IMR-90 (cell line): ENCODE data around the gene GPD1. TPM values are rescaled to one million over a fixed set of nuclear protein-coding genes. Genes with fewer than 3 reads are reported as not detected.

ENCODE experiments used
- ATAC-seq: fragments of 200-7000 bp; cut with Tn5 transposase; 2 replicates; pipeline ENCODE4 v1.9.1; 2020; ENCODE audit warnings: low read depth, mild to moderate bottlenecking, moderate library complexity
- BruUV-seq: library from RNA; stranded (reverse); fragments of 400-500 nt; replicated peaks from 2 replicates; lab custom pipeline; 2021; lab: Mats Ljungman, UMichigan
- CTCF ChIA-PET: fragments of 300-600 bp; formaldehyde crosslinking; extraction: SDS; loops from one replicate; lab custom pipeline; 2021; ENCODE audit warnings: antibody characterized with exemption; lab: Yijun Ruan, JAX
- POLR2A ChIA-PET: fragments of 300-600 bp; sonication (Branson Sonifier 250); formaldehyde crosslinking; loops from one replicate; lab custom pipeline; 2022; ENCODE audit warnings: antibody characterized with exemption; ENCODE audit not compliant: unreplicated experiment; lab: Charles Lee
- DNase-seq: peaks from one replicate; pipeline ENCODE4 v3.0.0; 2013
- H2AFZ ChIP-seq: replicated peaks from 2 replicates; pipeline ENCODE3; 2013; ENCODE audit warnings: low read length, mild to moderate bottlenecking; ENCODE audit not compliant: poor library complexity
- H2AK5ac ChIP-seq: 2 replicates; pipeline ENCODE4 v1.6.1; 2013; ENCODE audit warnings: low read depth, low read length, inconsistent platforms
- H2AK9ac ChIP-seq: replicated peaks from 2 replicates; pipeline ENCODE3; 2013; ENCODE audit warnings: mild to moderate bottlenecking, low read depth, low read length, moderate library complexity; ENCODE audit not compliant: poor library complexity
- H2BK120ac ChIP-seq: 2 replicates; pipeline ENCODE4 v1.6.1; 2013; ENCODE audit warnings: low read depth, low read length, inconsistent platforms
- H2BK15ac ChIP-seq: 3 replicates; pipeline ENCODE4 v1.6.1; 2013; ENCODE audit warnings: low read depth, low read length, inconsistent platforms
- H2BK20ac ChIP-seq: 2 replicates; pipeline ENCODE4 v1.6.1; 2013; ENCODE audit warnings: low read depth, mild to moderate bottlenecking, inconsistent platforms, low read length, moderate library complexity
- H2BK5ac ChIP-seq: 2 replicates; pipeline ENCODE4 v1.6.1; 2013; ENCODE audit warnings: mild to moderate bottlenecking, low read depth, low read length, inconsistent platforms; ENCODE audit not compliant: poor library complexity, severe bottlenecking
- H3K14ac ChIP-seq: replicated peaks from 2 replicates; pipeline ENCODE4 v1.6.1; 2013; ENCODE audit warnings: low read depth, low read length, inconsistent platforms
- H3K18ac ChIP-seq: 2 replicates; pipeline ENCODE4 v1.6.1; 2013; ENCODE audit warnings: low read depth, low read length, control low read depth
- H3K23ac ChIP-seq: 2 replicates; pipeline ENCODE4 v1.6.1; 2013; ENCODE audit warnings: low read depth, low read length, inconsistent platforms
- H3K27ac ChIP-seq: 2 replicates; pipeline ENCODE4 v1.5.1; 2013; ENCODE audit warnings: mild to moderate bottlenecking, control low read depth, low read length; ENCODE audit not compliant: insufficient read depth
- H3K27me3 ChIP-seq: 2 replicates; pipeline ENCODE4 v1.6.1; 2013; ENCODE audit warnings: low read length; ENCODE audit not compliant: control insufficient read depth, insufficient read depth
- H3K36me3 ChIP-seq: 2 replicates; pipeline ENCODE4 v1.6.1; 2013; ENCODE audit warnings: low read length, mixed read lengths; ENCODE audit not compliant: control insufficient read depth, insufficient read depth
- H3K4ac ChIP-seq: 2 replicates; pipeline ENCODE4 v1.6.1; 2013; ENCODE audit warnings: low read depth, low read length, inconsistent platforms
- H3K4me1 ChIP-seq: 2 replicates; pipeline ENCODE4 v1.6.1; 2013; ENCODE audit warnings: low read length, mixed read lengths; ENCODE audit not compliant: control insufficient read depth, insufficient read depth
- H3K4me2 ChIP-seq: 2 replicates; pipeline ENCODE4 v1.6.1; 2013; ENCODE audit warnings: low read depth, mild to moderate bottlenecking, control low read depth, low read length, moderate library complexity
- H3K4me3 ChIP-seq: 2 replicates; pipeline ENCODE4 v1.5.1; 2013; ENCODE audit warnings: low read depth, mild to moderate bottlenecking, control low read depth, low read length, moderate library complexity; ENCODE audit not compliant: insufficient read depth
- H3K56ac ChIP-seq: 2 replicates; pipeline ENCODE4 v1.6.1; 2013; ENCODE audit warnings: low read length, inconsistent platforms; ENCODE audit not compliant: insufficient read depth; ENCODE audit errors: extremely low read depth
- H3K79me1 ChIP-seq, 2 experiments: 2 replicates each; pipeline ENCODE4 v1.6.1; 2013; ENCODE audit warnings: low read length in 2 of 2, inconsistent platforms in 1 of 2, low read depth in 1 of 2
- H3K9ac ChIP-seq: 2 replicates; pipeline ENCODE4 v1.6.1; 2013; ENCODE audit warnings: low read depth, low read length, control low read depth
- H3K9me1 ChIP-seq: 2 replicates; pipeline ENCODE4 v1.6.1; 2013; ENCODE audit warnings: low read length, inconsistent platforms; ENCODE audit not compliant: insufficient read depth
- H3K9me3 ChIP-seq: 2 replicates; pipeline ENCODE4 v1.6.1; 2013; ENCODE audit warnings: low read length; ENCODE audit not compliant: control insufficient read depth, insufficient read depth
- H4K20me1 ChIP-seq: 2 replicates; pipeline ENCODE4 v1.6.1; 2013; ENCODE audit warnings: low read length, inconsistent platforms; ENCODE audit not compliant: insufficient read depth
- H4K5ac ChIP-seq: 2 replicates; pipeline ENCODE4 v1.6.1; 2013; ENCODE audit warnings: mild to moderate bottlenecking, low read depth, low read length, control low read depth
- H4K8ac ChIP-seq, 2 experiments: 2 replicates each; pipeline ENCODE4 v1.6.1; 2013; ENCODE audit warnings: low read depth in 2 of 2, low read length in 2 of 2, control low read depth in 1 of 2, inconsistent platforms in 1 of 2
- H4K91ac ChIP-seq: 2 replicates; pipeline ENCODE4 v1.6.1; 2013; ENCODE audit warnings: low read depth, low read length, inconsistent platforms; ENCODE audit not compliant: insufficient read depth
- BHLHE40 ChIP-seq: fragments of 150-350 bp; IDR thresholded peaks from 2 replicates; pipeline ENCODE4 v1.6.1; 2016; ENCODE audit warnings: mild to moderate bottlenecking, low read depth, low read length
- CEBPB ChIP-seq: IDR thresholded peaks from 2 replicates; pipeline ENCODE4 v1.6.1; 2012; ENCODE audit warnings: low read depth, low read length, improper control_type of control experiment
- CHD1 ChIP-seq: IDR thresholded peaks from 2 replicates; pipeline ENCODE4 v1.6.1; 2012; ENCODE audit warnings: low read depth, low read length, improper control_type of control experiment
- CTCF ChIP-seq: conservative IDR thresholded peaks from 2 replicates; pipeline ENCODE4 v1.5.1; 2012; ENCODE audit warnings: mild to moderate bottlenecking, low read depth, low read length, improper control_type of control experiment
- FOS ChIP-seq: fragments of 150-350 bp; IDR thresholded peaks from 2 replicates; pipeline ENCODE4 v1.6.1; 2016; ENCODE audit warnings: low read depth, low read length
- MAFK ChIP-seq: IDR thresholded peaks from 2 replicates; pipeline ENCODE4 v1.6.1; 2012; ENCODE audit warnings: low read depth, low read length, improper control_type of control experiment
- MAZ ChIP-seq: IDR thresholded peaks from 2 replicates; pipeline ENCODE4 v1.6.1; 2012; ENCODE audit warnings: low read depth, mild to moderate bottlenecking, low read length, improper control_type of control experiment, moderate library complexity, borderline replicate concordance
- MXI1 ChIP-seq: IDR thresholded peaks from 2 replicates; pipeline ENCODE4 v1.6.1; 2012; ENCODE audit warnings: low read depth, mild to moderate bottlenecking, low read length, moderate library complexity, borderline replicate concordance
- NFE2L2 ChIP-seq: fragments of 150-350 bp; IDR thresholded peaks from 2 replicates; pipeline ENCODE4 v1.6.1; 2016; ENCODE audit warnings: low read depth, mild to moderate bottlenecking, low read length
- POLR2A ChIP-seq: IDR thresholded peaks from 2 replicates; pipeline ENCODE4 v1.6.1; 2012; ENCODE audit warnings: mild to moderate bottlenecking, low read depth, low read length
- RAD21 ChIP-seq: IDR thresholded peaks from 2 replicates; pipeline ENCODE4 v1.6.1; 2012; ENCODE audit warnings: low read length, improper control_type of control experiment
- RCOR1 ChIP-seq: IDR thresholded peaks from 2 replicates; pipeline ENCODE4 v1.6.1; 2012; ENCODE audit warnings: mild to moderate bottlenecking, low read length, improper control_type of control experiment; ENCODE audit not compliant: insufficient replicate concordance
- RFX5 ChIP-seq: IDR thresholded peaks from 2 replicates; pipeline ENCODE4 v1.8.0; 2012; ENCODE audit warnings: low read depth, mild to moderate bottlenecking, low read length, moderate library complexity
- SMC3 ChIP-seq: fragments of 150-350 bp; IDR thresholded peaks from 2 replicates; pipeline ENCODE4 v1.6.1; 2016; ENCODE audit warnings: low read depth, mild to moderate bottlenecking, antibody characterized with exemption, low read length, moderate library complexity
- USF2 ChIP-seq: fragments of 150-350 bp; IDR thresholded peaks from 2 replicates; pipeline ENCODE4 v1.6.1; 2017; ENCODE audit warnings: mild to moderate bottlenecking, antibody characterized with exemption, low read length, low read depth
- WGBS, 2 experiments: methylation state at CpG; one replicate each; pipeline versions ENCODE4 v1.1.5 to v1.1.7; 2013; ENCODE audit warnings: missing lambda C conversion rate in 2 of 2; ENCODE audit not compliant: insufficient read length in 1 of 2; ENCODE audit errors: extremely low coverage in 2 of 2; 5-methylcytosine and 5-hydroxymethylcytosine counted together
- dilution Hi-C: fragments of 300-500 bp; cut with HindIII; formaldehyde crosslinking; loops from one replicate; pipeline ENCODE4 v1.14.3; 2018; ENCODE audit warnings: low sequenced_read_pairs; ENCODE audit not compliant: unreplicated experiment
- in situ Hi-C: fragments of 300-500 bp; cut with MboI; formaldehyde crosslinking; loops from 3 replicates; pipeline ENCODE4 v1.14.3; 2019; ENCODE audit warnings: low sequenced_read_pairs, inconsistent platforms, mixed read lengths
- intact Hi-C: fragments of 100-400 bp; cut with micrococcal nuclease; formaldehyde crosslinking; loops from 2 replicates; pipeline ENCODE4 v1.10.0; 2022
- polyA plus RNA-seq, 3 experiments: library from polyadenylated mRNA; depleted of rRNA; stranded (reverse); fragments of >200 nt; gene quantifications; 2 replicates each; pipeline ENCODE4 v1.2.3, GENCODE V29; 2012; ENCODE audit warnings: low replicate concordance in 1 of 3
- total RNA-seq: library from RNA; depleted of rRNA; stranded (reverse); fragments of >200 nt; gene quantifications from 2 replicates; pipeline ENCODE4 v1.2.3, GENCODE V29; 2012

Gene GPD1
- total and polyA plus RNA-seq, 2 of the 4 experiments (the other 2 are of a cell fraction): 0.05 to 0.18 TPM

DNA sequence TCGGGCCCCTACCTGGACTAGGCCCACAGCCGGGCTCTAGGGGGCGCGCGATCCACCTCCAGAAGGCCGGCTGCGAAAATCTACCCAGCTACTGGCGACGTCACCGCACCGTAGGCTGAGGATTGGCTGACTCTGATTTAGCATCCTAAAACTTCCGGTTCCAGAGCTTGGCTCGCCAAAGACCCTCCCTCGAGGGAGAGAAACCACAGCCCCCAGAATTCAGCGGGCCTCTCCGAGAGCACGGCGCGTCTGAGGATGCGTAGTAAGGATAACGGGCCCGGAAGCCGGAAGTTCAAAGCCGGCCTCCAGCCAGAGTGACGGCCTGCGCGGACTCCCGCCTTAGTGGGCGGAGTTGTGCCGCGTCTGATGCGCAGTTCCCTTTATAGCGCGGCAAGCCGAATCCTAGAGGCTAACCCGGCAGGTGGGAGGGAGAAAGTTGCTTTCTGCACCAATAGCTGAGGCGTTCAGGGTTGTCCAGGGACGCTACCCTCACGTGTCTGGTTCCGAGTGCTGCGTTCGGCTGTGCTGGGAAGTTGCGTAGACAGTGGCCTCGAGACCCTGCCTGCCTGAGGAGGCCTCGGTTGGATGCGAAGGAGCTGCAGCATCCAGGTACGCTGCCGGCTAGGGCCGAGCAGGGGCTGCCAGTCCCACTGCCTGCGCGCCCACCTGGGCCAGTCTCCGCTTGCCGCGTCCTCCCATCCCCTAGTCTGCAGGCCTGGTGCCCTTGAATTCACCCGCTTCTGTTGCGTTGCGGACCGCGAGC, 8.1 kb downstream of the GPD1 start, which contains the start of gene COX14:
COX14 (plus strand) TSS at position 544 of the 763 bp plus-strand sequence. CDS start 7,808 bp downstream, outside the sequence.
- Histone ChIP-seq H3K4me3 (peak within 1 kb of the TSS; percentile 66), H2BK20ac (no peak within 1 kb of the TSS), H2BK15ac (peak within 1 kb of the TSS; percentile 25; the same call in 1 of the 3 replicates), H2BK5ac (peak within 1 kb of the TSS; percentile 61), H4K20me1 (0 out of 2 replicates have a peak, but pooled peaks cover 4% of the 10 kb centered on the region), H3K4ac (peak within 1 kb of the TSS; percentile 80), H3K27me3 (no peaks in the 10 kb centered on the region), H4K5ac (peak within 1 kb of the TSS; percentile 76), H3K9me3 (no peaks in the 10 kb centered on the region), H3K79me1 (peaks cover 12 to 37% of the 10 kb centered on the region in 2 experiments), H3K27ac (peak within 1 kb of the TSS; percentile 52), H3K23ac (peak within 1 kb of the TSS; percentile 80), H3K9ac (peak within 1 kb of the TSS; percentile 81), H2AFZ (peak within 1 kb of the TSS; percentile 99), H3K4me1 (peaks cover 13% of the 10 kb centered on the region), H3K56ac (peak within 1 kb of the TSS; percentile 65; the same call in 1 of the 2 replicates), H4K8ac (peak within 1 kb of the TSS; percentile 49 to 96; a peak in 3 of 4 replicates), H3K18ac (no peak within 1 kb of the TSS), H3K14ac (peak within 1 kb of the TSS; percentile 78), H2AK9ac (peak within 1 kb of the TSS; percentile 92), H2BK120ac (peak within 1 kb of the TSS; percentile 10; the same call in 1 of the 2 replicates), H3K4me2 (peak within 1 kb of the TSS; percentile 73), H3K9me1 (peaks cover 4% of the 10 kb centered on the region), H2AK5ac (peak within 1 kb of the TSS; percentile 45; the same call in 1 of the 2 replicates), H3K36me3 (0 out of 2 replicates have a peak, but pooled peaks cover 3% of the 10 kb centered on the region), H4K91ac (peak within 1 kb of the TSS; percentile 62)
- ATAC-seq (peak; percentile 94), DNase-seq (peak; percentile 99)
- ChIA-PET CTCF (interaction anchor here (0.6 to 2.2 kb wide), 17 partner anchors 8 to 306 kb away, joined by 3 to 13 read pairs (median 4); partner anchors contain the start of genes CERS5, GPD1 and SMARCD1), POLR2A (interaction anchor here (1.3 kb wide), 1 partner anchor 27 kb away, joined by 4 read pairs; the partner anchor contains the start of gene SMARCD1)
- intact Hi-C loops: no loop called here
- dilution Hi-C loops: no loop called here
- no TSS peak for BruUV-seq
- WGBS, 2 experiments: 0% methylated on average over 49 of the region's 59 CpGs; no CpG with 5 or more reads in 1 of the 2 experiments
- in situ Hi-C loops: no loop called here
- no peak for TF ChIP-seq MAFK
- no peak for TF ChIP-seq RCOR1
- peak; percentile 49; the same call in 1 of the 2 replicates for TF ChIP-seq CEBPB
- TF ChIP-seq CTCF: peak; percentile 94
- peak; percentile 2; the same call in 1 of the 2 replicates for TF ChIP-seq NFE2L2
- no peak for TF ChIP-seq CHD1
- peak; percentile 46 for TF ChIP-seq SMC3
- TF ChIP-seq FOS: peak; percentile 3; the same call in 1 of the 2 replicates
- TF ChIP-seq MAZ: peak; percentile 24; the same call in 1 of the 2 replicates
- TF ChIP-seq BHLHE40: peak; percentile 94
- peak; percentile 40; the same call in 1 of the 2 replicates for TF ChIP-seq RAD21
- peak; percentile 89 for TF ChIP-seq POLR2A
- TF ChIP-seq USF2: peak; percentile 95
- peak; percentile 100 for TF ChIP-seq RFX5
- peak; percentile 92; the same call in 1 of the 2 replicates for TF ChIP-seq MXI1
